Neuronal stem cell (in vitro differentiated cells): ENCODE measurements around the gene RMI2.
A peak's percentile ranks its signal among the peaks of the same experiment; 100 is the strongest.

Experiments used
- DNase-seq: peaks from one replicate; pipeline ENCODE4 v3.0.0-alpha.2; 2013; ENCODE audit warnings: low spot score
- H2AFZ ChIP-seq: one replicate; pipeline ENCODE4 v1.6.1; 2013; ENCODE audit warnings: mild to moderate bottlenecking, low read length, inconsistent platforms
- H2AK5ac ChIP-seq: 2 replicates; pipeline ENCODE4 v1.6.1; 2013; ENCODE audit warnings: low read depth, mild to moderate bottlenecking, inconsistent platforms, low read length, moderate library complexity, mixed read lengths
- H2BK120ac ChIP-seq: 2 replicates; pipeline ENCODE4 v1.6.1; 2013; ENCODE audit warnings: low read depth, mild to moderate bottlenecking, inconsistent platforms, low read length, moderate library complexity, mixed read lengths
- H2BK12ac ChIP-seq: one replicate; pipeline ENCODE4 v1.6.1; 2013; ENCODE audit warnings: low read length, inconsistent platforms
- H2BK15ac ChIP-seq: 2 replicates; pipeline ENCODE4 v1.6.1; 2013; ENCODE audit warnings: mild to moderate bottlenecking, low read length, inconsistent platforms, mixed read lengths
- H2BK5ac ChIP-seq: one replicate; pipeline ENCODE4 v1.6.1; 2013; ENCODE audit warnings: inconsistent platforms, mild to moderate bottlenecking, low read length, moderate library complexity
- H3K14ac ChIP-seq: one replicate; pipeline ENCODE4 v1.6.1; 2013; ENCODE audit warnings: low read length, inconsistent platforms
- H3K18ac ChIP-seq: 2 replicates; pipeline ENCODE4 v1.6.1; 2013; ENCODE audit warnings: low read length, inconsistent platforms
- H3K23ac ChIP-seq: 2 replicates; pipeline ENCODE4 v1.6.1; 2013; ENCODE audit warnings: low read depth, mild to moderate bottlenecking, mixed read lengths, low read length, inconsistent platforms; ENCODE audit not compliant: poor library complexity
- H3K27ac ChIP-seq: replicated peaks from 3 replicates; pipeline ENCODE4 v1.5.1; 2013; ENCODE audit warnings: low read length, inconsistent platforms
- H3K27me3 ChIP-seq, 3 experiments: 2 replicates each; pipeline ENCODE4 v1.6.1; 2013; ENCODE audit warnings: low read length in 3 of 3, mild to moderate bottlenecking in 2 of 3, inconsistent platforms in 1 of 3, low read depth in 1 of 3, mixed read lengths in 1 of 3, moderate library complexity in 1 of 3; ENCODE audit not compliant: control insufficient read depth in 3 of 3, insufficient read depth in 3 of 3
- H3K36me3 ChIP-seq, 2 donors: replicated peaks in 1 of 2; 2 replicates each; pipeline ENCODE4 v1.6.1; 2013; ENCODE audit warnings: low read length in 2 of 2; ENCODE audit not compliant: control insufficient read depth in 2 of 2, insufficient read depth in 2 of 2
- H3K4ac ChIP-seq: 2 replicates; pipeline ENCODE4 v1.6.1; 2013; ENCODE audit warnings: inconsistent platforms, mild to moderate bottlenecking, low read length, moderate library complexity
- H3K4me1 ChIP-seq, 2 donors: 1 replicate in 1 of 2; 2 replicates in 1 of 2; pipeline ENCODE4 v1.6.1; 2013; ENCODE audit warnings: low read length in 2 of 2, low read depth in 1 of 2; ENCODE audit not compliant: control insufficient read depth in 2 of 2, insufficient read depth in 1 of 2
- H3K4me2 ChIP-seq: one replicate; pipeline ENCODE4 v1.6.1; 2013; ENCODE audit warnings: mild to moderate bottlenecking, low read length, inconsistent platforms; ENCODE audit not compliant: insufficient read depth, poor library complexity, severe bottlenecking
- H3K4me3 ChIP-seq, 2 donors: 2 replicates each; pipeline ENCODE4 v1.5.1; 2013; ENCODE audit warnings: low read length in 2 of 2, mild to moderate bottlenecking in 2 of 2, inconsistent platforms in 1 of 2, moderate library complexity in 1 of 2
- H3K79me1 ChIP-seq: one replicate; pipeline ENCODE4 v1.6.1; 2013; ENCODE audit warnings: low read depth, mild to moderate bottlenecking, inconsistent platforms, low read length, moderate library complexity
- H3K9ac ChIP-seq: one replicate; pipeline ENCODE4 v1.6.1; 2013; ENCODE audit warnings: mild to moderate bottlenecking, low read depth, low read length, inconsistent platforms; ENCODE audit not compliant: poor library complexity
- H3K9me3 ChIP-seq, 2 donors: replicated peaks in 1 of 2; 2 replicates each; pipeline versions ENCODE3 to v1.6.1; 2013; ENCODE audit warnings: low read length in 2 of 2, mild to moderate bottlenecking in 2 of 2, inconsistent platforms in 1 of 2, low read depth in 1 of 2, mixed read lengths in 1 of 2, moderate library complexity in 1 of 2; ENCODE audit not compliant: control insufficient read depth in 2 of 2, insufficient read depth in 1 of 2
- H4K8ac ChIP-seq: one replicate; pipeline ENCODE4 v1.6.1; 2013; ENCODE audit warnings: low read depth, mild to moderate bottlenecking, inconsistent platforms, low read length, moderate library complexity
- H4K91ac ChIP-seq: one replicate; pipeline ENCODE4 v1.6.1; 2013; ENCODE audit warnings: low read length, low read depth, mild to moderate bottlenecking, inconsistent platforms; ENCODE audit not compliant: poor library complexity
- WGBS, 2 donors: extraction: QIAGEN DNeasy Blood & Tissue Kit; methylation state at CpG; one replicate each; pipeline ENCODE4 v1.1.7; 2013; ENCODE audit warnings: missing lambda C conversion rate in 2 of 2, mixed read lengths in 1 of 2; ENCODE audit not compliant: insufficient read length in 2 of 2, insufficient replicate concordance in 1 of 2; ENCODE audit errors: extremely low coverage in 2 of 2; 5-methylcytosine and 5-hydroxymethylcytosine counted together

RMI2 gene

GRCh38 chr16:11359370-11359769 is 14.1 kb downstream of the RMI2 start:
- Histone ChIP-seq H2AK5ac (no peak overlapping the region), H3K27me3 (no peaks in the 10 kb centered on the region), H2AFZ (no peak overlapping the region), H3K79me1 (no peaks in the 10 kb centered on the region), H3K4me1 (peaks cover 7 to 30% of the 10 kb centered on the region in 2 donors), H3K27ac (no peak overlapping the region), H2BK120ac (no peak overlapping the region), H3K9me3 (no peaks in the 10 kb centered on the region), H2BK12ac (no peak overlapping the region), H2BK15ac (no peak overlapping the region), H2BK5ac (no peak overlapping the region), H3K4me2 (no peak overlapping the region), H3K9ac (no peak overlapping the region), H3K4me3 (no peak overlapping the region), H3K14ac (no peak overlapping the region), H4K8ac (no peak overlapping the region), H4K91ac (no peak overlapping the region), H3K36me3 (peaks cover 2 to 12% of the 10 kb centered on the region in 2 donors), H3K23ac (no peak overlapping the region), H3K4ac (no peak overlapping the region), H3K18ac (no peak overlapping the region)
- no CpG with 5 or more reads among the region's 5 CpGs for WGBS, 2 donors
- DNase-seq = no peak

GRCh38 chr16:11360641-11361373 is 15.5 kb downstream of the RMI2 start:
- H3K4me1 ChIP-seq = peaks cover 7 to 34% of the 10 kb centered on the region in 2 donors
- H3K9ac ChIP-seq = no peak overlapping the region
- no peak overlapping the region for H2BK5ac ChIP-seq
- no peak overlapping the region for H2AFZ ChIP-seq
- no peak overlapping the region for H4K91ac ChIP-seq
- no peaks in the 10 kb centered on the region for H3K9me3 ChIP-seq
- H3K36me3 ChIP-seq = no peaks in the 10 kb centered on the region
- no peak for DNase-seq
- H2BK120ac ChIP-seq = no peak overlapping the region
- no peak overlapping the region for H4K8ac ChIP-seq
- H2AK5ac ChIP-seq = no peak overlapping the region
- no peak overlapping the region for H3K4me3 ChIP-seq
- H2BK12ac ChIP-seq = no peak overlapping the region
- H2BK15ac ChIP-seq = no peak overlapping the region
- no peak overlapping the region for H3K4ac ChIP-seq
- H3K79me1 ChIP-seq = no peaks in the 10 kb centered on the region
- no peak overlapping the region for H3K23ac ChIP-seq
- H3K27ac ChIP-seq = no peak overlapping the region
- no peak overlapping the region for H3K14ac ChIP-seq
- no peaks in the 10 kb centered on the region for H3K27me3 ChIP-seq
- no peak overlapping the region for H3K4me2 ChIP-seq
- no CpG with 5 or more reads among the region's 13 CpGs for WGBS, 2 donors
- no peak overlapping the region for H3K18ac ChIP-seq

- WGBS, 2 donors = no CpG with 5 or more reads among the region's 16 CpGs
- Histone ChIP-seq H4K91ac (no peak overlapping the region), H3K27me3 (no peaks in the 10 kb centered on the region)
These were observed 16.6 kb downstream of the RMI2 start for GRCh38 chr16:11361701-11362451.

GRCh38 chr16:11363927-11364258 is 18.6 kb downstream of the RMI2 start:
- H3K27me3 ChIP-seq = no peaks in the 10 kb centered on the region
- H2AK5ac ChIP-seq = no peak overlapping the region
- no peak overlapping the region for H3K4me2 ChIP-seq
- H3K9ac ChIP-seq = no peak overlapping the region
- no peaks in the 10 kb centered on the region for H3K79me1 ChIP-seq
- no peak overlapping the region for H4K91ac ChIP-seq
- H3K14ac ChIP-seq = no peak overlapping the region
- H3K18ac ChIP-seq = no peak overlapping the region
- no CpG with 5 or more reads among the region's 7 CpGs for WGBS, 2 donors
- H2BK5ac ChIP-seq = no peak overlapping the region
- no peak overlapping the region for H3K4me3 ChIP-seq
- DNase-seq = no peak
- H2BK120ac ChIP-seq = no peak overlapping the region
- H3K4me1 ChIP-seq = peaks cover 7 to 28% of the 10 kb centered on the region in 2 donors
- no peak overlapping the region for H2BK12ac ChIP-seq
- H4K8ac ChIP-seq = no peak overlapping the region
- H3K9me3 ChIP-seq = no peaks in the 10 kb centered on the region
- H3K23ac ChIP-seq = no peak overlapping the region
- H2AFZ ChIP-seq = no peak overlapping the region
- H3K4ac ChIP-seq = no peak overlapping the region
- no peak overlapping the region for H3K27ac ChIP-seq
- no peak overlapping the region for H2BK15ac ChIP-seq
- no peaks in the 10 kb centered on the region for H3K36me3 ChIP-seq

More at GRCh38 chr16:11361701-11362451, 16.6 kb downstream of the RMI2 start:
- H2BK120ac ChIP-seq = no peak overlapping the region
- no peak overlapping the region for H3K14ac ChIP-seq
- H3K36me3 ChIP-seq = no peaks in the 10 kb centered on the region
- H3K4me2 ChIP-seq = no peak overlapping the region
- H2AFZ ChIP-seq = no peak overlapping the region
- no peaks in the 10 kb centered on the region for H3K9me3 ChIP-seq
- H3K4ac ChIP-seq = no peak overlapping the region
- no peaks in the 10 kb centered on the region for H3K79me1 ChIP-seq
- H4K8ac ChIP-seq = no peak overlapping the region
- peak overlapping the region; percentile 40 for H2AK5ac ChIP-seq
- H2BK12ac ChIP-seq = no peak overlapping the region
- H3K4me3 ChIP-seq = no peak overlapping the region
- peaks cover 7 to 28% of the 10 kb centered on the region in 2 donors for H3K4me1 ChIP-seq
- DNase-seq = no peak
- H2BK15ac ChIP-seq = no peak overlapping the region
- peak overlapping the region; percentile 46 for H3K9ac ChIP-seq
- no peak overlapping the region for H3K23ac ChIP-seq
- H2BK5ac ChIP-seq = no peak overlapping the region
- H3K27ac ChIP-seq = no peak overlapping the region
- no peak overlapping the region for H3K18ac ChIP-seq
